ENCODE data around the gene CTSA. TPM values are rescaled to one million over a fixed set of nuclear protein-coding genes. Genes with fewer than 3 reads are reported as not detected.

The CTSA gene
- total RNA-seq, 2 donors from 2014 or later, result 83.8 to 116 TPM

Other genes starting within 250 kb of the CTSA start
- gene WFDC11, start 221.1 kb upstream of the CTSA start, total RNA-seq, result not detected
- gene WFDC13, start 189.3 kb upstream of the CTSA start, total RNA-seq, result not detected
- not detected for gene WFDC10B, start 186.3 kb upstream of the CTSA start, total RNA-seq
- not detected for gene SPINT4, start 169.0 kb upstream of the CTSA start, total RNA-seq
- under 1 TPM in 1 of 2 donors, not detected in 1; 0.75 TPM for gene WFDC3, start 99.5 kb upstream of the CTSA start, total RNA-seq
- 10 to 100 TPM; 13.2 to 21.6 TPM for gene DNTTIP1, start 99.4 kb upstream of the CTSA start, total RNA-seq
- gene UBE2C, start 78.7 kb upstream of the CTSA start, total RNA-seq, result 1 to 10 TPM; 1.4 to 4.9 TPM
- gene TNNC2, start 64.0 kb upstream of the CTSA start, total RNA-seq, result under 1 TPM in 1 of 2 donors, not detected in 1; 0.51 TPM
- gene SNX21, start 57.5 kb upstream of the CTSA start, total RNA-seq, result 10 to 100 TPM; 43.5 to 54.7 TPM
- 10 to 100 TPM; 39.9 to 40.9 TPM for gene ACOT8, start 33.9 kb upstream of the CTSA start, total RNA-seq
- gene ZSWIM3, start 33.7 kb upstream of the CTSA start, total RNA-seq, result 1 to 10 TPM; 2.4 to 3.7 TPM
- 10 to 100 TPM in 1 of 2 donors, 1 to 10 TPM in 1; 9.8 to 13.8 TPM for gene ZSWIM1, start 10.1 kb upstream of the CTSA start, total RNA-seq
- gene SPATA25, start 3.7 kb upstream of the CTSA start, total RNA-seq, result 1 to 10 TPM; 1.1 to 1.4 TPM
- 1 to 10 TPM; 8.7 to 8.8 TPM for gene NEURL2, start 127 bp upstream of the CTSA start, total RNA-seq
- 100 to 1,000 TPM in 1 of 2 donors, 10 to 100 TPM in 1; 53.6 to 221 TPM for gene PLTP, start 20.8 kb downstream of the CTSA start, total RNA-seq
- 10 to 100 TPM; 21.1 to 39.8 TPM for gene PCIF1, start 43.3 kb downstream of the CTSA start, total RNA-seq
- 10 to 100 TPM in 1 of 2 donors, 1 to 10 TPM in 1; 6.6 to 12.1 TPM for gene ZNF335, start 80.9 kb downstream of the CTSA start, total RNA-seq
- gene MMP9, start 117.6 kb downstream of the CTSA start, total RNA-seq, result 1 to 10 TPM in 1 of 2 donors, under 1 TPM in 1; 0.82 to 1.8 TPM
- gene SLC12A5, start 137.9 kb downstream of the CTSA start, total RNA-seq, result not detected
- gene NCOA5, start 198.6 kb downstream of the CTSA start, total RNA-seq, result 10 to 100 TPM; 17.8 to 23.3 TPM
- 10 to 100 TPM in 1 of 2 donors, 1 to 10 TPM in 1; 9.6 to 14.9 TPM for gene CD40, start 227.0 kb downstream of the CTSA start, total RNA-seq